Skin of body (tissue), 2 donors: Measurements from ENCODE around the gene LBH. TPM values are rescaled to one million over a fixed set of nuclear protein-coding genes. Genes with fewer than 3 reads are reported as not detected.
A peak's percentile ranks its signal among the peaks of the same experiment; 100 is the strongest.

Experiments
- DNase-seq: peaks from one replicate; lab custom pipeline; 2025; lab: John Stamatoyannopoulos, UW
- total RNA-seq: library from RNA; depleted of rRNA; stranded (reverse); fragments of >200 nt; gene quantifications from one replicate; pipeline ENCODE4 v1.2.3, GENCODE V29; 2014

The LBH gene
- total RNA-seq, 1 donor from 2014 or later, result 54.4 TPM

- no peak for DNase-seq
Measured at GRCh38 chr2:30272286-30272685, 41.0 kb downstream of the LBH start.

GRCh38 chr2:30272761-30273573 lies 41.6 kb downstream of the LBH start:
- peak; percentile 43 for DNase-seq

- no peak for DNase-seq
Measured at GRCh38 chr2:30273574-30273929, 42.2 kb downstream of the LBH start.

GRCh38 chr2:30275256-30275655 lies 43.9 kb downstream of the LBH start:
- no peak for DNase-seq

DNA sequence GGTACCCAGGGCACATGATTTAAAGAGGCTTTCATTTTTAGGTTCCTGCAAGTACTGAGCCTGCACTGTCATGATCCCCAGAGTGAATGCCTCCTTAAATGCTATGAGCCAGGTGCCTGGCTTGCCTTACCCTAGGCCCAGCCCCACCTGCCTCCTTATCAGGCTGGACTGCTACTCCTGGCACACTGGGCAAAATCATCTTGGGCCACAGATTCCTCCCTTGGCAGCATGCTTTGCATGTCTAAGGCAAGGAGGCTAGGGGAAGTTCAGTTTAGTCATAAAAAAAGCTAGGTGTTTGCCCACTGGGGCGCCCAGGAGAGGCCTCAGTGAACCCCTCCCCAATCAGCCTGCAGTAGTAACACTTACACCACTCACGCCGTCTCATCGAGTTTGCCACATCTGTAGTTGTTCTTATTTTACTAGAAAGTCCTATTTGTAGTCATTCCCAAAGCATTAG lies 45.1 kb downstream of the LBH start:
- DNase-seq, result no peak

DNA sequence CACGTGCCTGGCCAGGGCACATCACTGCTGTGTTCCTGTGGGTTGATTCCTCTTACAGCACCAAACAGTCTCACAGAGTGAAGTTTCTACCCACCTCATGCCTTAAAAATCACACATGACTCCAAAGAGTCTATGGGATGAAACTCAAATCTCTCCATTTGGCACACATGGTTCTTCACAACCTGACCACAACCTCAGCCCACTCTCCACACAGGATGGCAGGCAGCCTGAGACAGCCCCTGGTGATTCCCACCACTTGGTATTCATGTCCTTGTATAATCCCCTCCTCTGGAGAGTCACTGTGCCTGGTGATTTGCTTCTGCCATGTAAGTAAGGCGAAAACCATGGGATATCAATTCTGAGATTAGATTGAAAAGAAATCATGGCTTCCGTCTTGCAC lies 46.2 kb downstream of the LBH start:
- no peak for DNase-seq

- DNase-seq, result no peak
Measured at GRCh38 chr2:30278419-30278818, 47.1 kb downstream of the LBH start.

GRCh38 chr2:30280596-30281434 lies 49.5 kb downstream of the LBH start:
- no peak for DNase-seq

DNA sequence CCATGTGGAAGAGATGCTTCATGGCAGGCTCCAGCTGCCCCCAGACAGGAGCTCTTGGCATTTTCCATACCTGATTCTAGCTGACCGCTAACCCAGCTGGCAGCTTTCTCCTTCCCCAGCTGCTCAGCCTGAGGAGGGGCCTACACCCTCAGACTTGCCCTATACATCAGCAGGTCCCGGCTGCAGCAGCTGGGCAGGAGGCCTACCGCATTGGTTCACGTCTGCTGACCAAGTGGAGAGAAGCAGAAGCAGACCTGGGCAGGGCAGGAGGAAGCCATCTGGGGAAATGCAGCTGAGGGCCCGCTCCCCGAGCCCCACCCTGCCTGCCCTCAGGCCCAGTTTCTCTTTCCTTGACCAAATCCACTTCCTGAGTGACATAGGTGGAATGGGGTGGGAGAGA lies 50.7 kb downstream of the LBH start:
- no peak for DNase-seq

DNA sequence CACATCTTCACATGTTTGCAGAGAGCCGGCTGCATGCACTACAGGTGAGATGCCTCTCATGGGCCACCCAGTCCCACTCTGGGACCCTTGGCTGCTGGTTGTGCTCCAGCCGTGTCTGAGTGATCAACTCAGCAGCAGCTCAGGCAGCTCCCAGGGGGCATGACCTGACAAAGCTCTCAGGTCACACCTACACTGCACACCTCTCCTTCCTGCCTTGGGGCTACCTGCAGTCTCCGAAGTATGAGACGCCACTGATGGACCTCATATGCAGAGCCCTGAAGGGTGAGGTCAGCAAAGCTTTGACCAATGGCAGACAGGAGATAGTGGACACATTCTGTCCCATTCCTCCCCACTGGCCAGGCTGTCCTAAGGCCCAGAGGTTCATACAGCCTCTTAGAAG lies 51.4 kb downstream of the LBH start:
- no peak for DNase-seq

DNA sequence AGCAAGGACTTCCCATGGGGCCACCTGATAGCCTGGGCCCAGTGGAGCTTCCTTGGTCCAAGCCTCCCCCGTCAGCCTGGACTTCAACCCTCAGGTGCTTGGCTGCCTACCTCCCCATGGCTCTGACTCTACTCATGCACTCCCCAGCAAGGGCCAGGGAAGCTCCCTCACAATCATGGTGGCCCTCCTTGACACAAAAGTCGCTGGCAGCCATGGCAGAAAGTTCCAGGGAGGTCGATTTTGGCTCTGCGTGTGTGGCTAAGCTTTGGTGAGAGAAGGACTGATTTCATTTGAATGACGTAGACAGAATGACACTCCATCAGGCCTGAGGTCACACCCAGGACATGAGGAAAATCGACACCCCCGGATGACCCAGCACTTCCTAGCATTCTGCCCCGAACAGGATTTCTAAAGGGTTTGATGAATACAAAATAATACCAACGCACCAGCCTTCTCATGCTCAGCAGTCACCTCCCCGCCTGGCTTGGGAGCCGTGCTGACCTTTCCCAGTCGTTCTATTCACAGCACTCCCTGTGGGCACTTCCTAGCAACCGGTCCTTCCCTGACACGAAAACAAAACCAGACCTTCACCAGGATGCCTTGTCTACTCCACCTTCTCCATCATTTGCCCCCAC lies 52.7 kb downstream of the LBH start:
- no peak for DNase-seq

DNA sequence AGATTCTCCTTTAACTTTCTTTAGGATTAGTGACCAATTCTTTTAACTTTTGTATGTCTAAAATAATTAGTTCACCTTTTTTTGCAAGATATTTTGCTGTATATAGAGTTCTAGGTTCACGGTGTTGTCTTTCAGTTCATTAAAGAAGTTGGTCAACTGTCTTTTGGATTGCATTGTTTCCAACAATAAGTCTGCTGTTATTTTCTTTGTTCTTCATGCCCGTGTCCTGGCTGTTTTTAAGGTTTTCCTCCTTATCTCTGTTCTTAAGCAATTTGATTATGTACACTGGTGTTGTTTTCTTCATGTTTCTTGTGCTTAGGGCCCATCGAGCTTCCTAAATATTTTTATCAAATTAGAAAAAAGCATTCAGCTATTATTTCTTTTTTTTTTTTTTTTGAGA lies 54.4 kb downstream of the LBH start:
- DNase-seq, result no peak

GRCh38 chr2:30287190-30287840 lies 56.0 kb downstream of the LBH start:
- DNase-seq, result no peak

GRCh38 chr2:30287857-30288513 lies 56.7 kb downstream of the LBH start:
- DNase-seq, result no peak

DNA sequence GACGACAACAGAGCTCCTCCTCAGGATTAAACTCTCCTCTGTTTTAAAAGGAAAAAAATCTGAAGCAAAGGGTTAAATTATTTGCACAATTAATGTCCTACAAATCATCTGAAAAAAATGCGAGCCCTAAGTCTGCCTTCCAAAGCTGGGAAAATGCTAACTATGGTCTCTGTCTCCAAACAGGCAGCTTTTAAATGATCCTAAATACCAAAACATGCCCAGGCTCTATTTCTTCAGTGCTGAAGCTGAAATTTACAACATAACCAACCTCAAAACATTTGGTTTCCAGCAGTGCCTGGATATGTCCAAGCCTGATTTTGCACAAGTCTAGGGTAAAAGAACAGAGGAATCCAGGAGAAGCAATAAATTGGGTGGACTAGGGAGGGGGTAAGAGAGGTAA lies 57.2 kb downstream of the LBH start:
- DNase-seq, result peak; percentile 50

DNA sequence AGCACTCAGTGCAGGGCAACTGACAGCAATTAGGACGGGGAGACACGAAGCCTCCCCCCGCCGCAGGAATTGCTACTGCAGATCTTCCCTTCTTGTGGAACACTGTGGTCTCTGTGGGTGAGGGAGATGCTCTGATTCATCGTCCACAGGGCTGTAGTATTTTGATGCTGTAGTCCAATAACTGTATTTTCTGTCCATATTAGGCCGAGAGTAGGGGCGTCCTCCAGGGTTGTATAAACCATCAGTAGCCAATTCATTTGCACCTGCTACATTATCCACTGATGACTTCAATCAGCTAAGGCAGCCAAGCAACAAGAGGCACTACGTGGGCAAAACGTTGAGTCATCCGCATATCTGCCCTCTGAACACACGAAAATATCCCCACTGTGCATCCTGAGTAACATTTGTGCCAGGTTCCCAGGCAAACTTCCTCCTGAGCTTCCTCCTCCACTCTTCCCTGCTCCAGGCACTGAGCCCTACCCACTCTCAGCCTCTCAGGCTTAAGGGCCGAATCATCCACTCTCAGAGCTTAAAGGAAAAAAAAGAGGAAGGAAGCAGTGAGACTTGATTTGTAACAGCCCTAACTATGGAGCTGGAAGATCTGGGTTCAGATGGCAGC lies 62.1 kb downstream of the LBH start:
- DNase-seq, result no peak

- DNase-seq, result no peak
Measured at GRCh38 chr2:30294133-30294532, 62.8 kb downstream of the LBH start.

DNA sequence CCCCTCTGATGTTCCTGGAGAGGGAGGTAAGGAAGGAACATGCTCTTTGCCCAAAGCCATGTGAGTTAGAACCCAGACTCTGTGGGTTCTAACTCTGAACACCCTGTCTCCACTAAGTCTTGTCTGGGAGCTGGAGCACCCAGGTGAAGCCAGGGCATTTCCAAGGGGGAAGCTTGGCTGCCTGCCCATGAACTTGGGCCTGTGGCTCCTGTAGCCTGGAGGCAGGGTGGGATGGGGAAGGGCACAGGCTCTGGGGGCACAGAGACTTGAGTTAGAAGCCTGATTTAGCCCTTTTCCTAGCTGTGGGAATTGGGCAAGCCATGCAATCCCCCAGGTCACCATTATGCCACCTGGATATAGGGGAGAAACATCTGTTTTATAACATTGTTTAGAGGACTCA lies 65.2 kb downstream of the LBH start:
- no peak for DNase-seq

GRCh38 chr2:30298302-30298701 lies 67.0 kb downstream of the LBH start:
- no peak for DNase-seq

GRCh38 chr2:30300122-30300455 lies 68.8 kb downstream of the LBH start:
- DNase-seq, result no peak
